Fibroblast of mammary gland (primary cell): Measurements from ENCODE around the gene CCN2.
A peak's percentile ranks its signal among the peaks of the same experiment; 100 is the strongest.
"Not testable (repeated sequence)": the region's sequence is repeated elsewhere in the genome, so short reads cannot be mapped to it uniquely, and the experiment has no call there.

Experiments
- DNase-seq: peaks from one replicate; pipeline ENCODE4 v3.0.0-alpha.2; 2010; ENCODE audit warnings: low read depth
- H3K4me3 ChIP-seq: 2 replicates; pipeline ENCODE4 v1.5.1; 2011; ENCODE audit warnings: low read depth, mild to moderate bottlenecking, low read length, moderate library complexity; ENCODE audit not compliant: control insufficient read depth
- CTCF ChIP-seq: conservative IDR thresholded peaks from 2 replicates; pipeline ENCODE4 v1.5.1; 2011; ENCODE audit warnings: low read depth, low read length, inconsistent platforms; ENCODE audit not compliant: control insufficient read depth, insufficient read depth

Gene CCN2

GRCh38 chr6:131910219-131910589, 41.0 kb downstream of the CCN2 start:
- TF ChIP-seq CTCF: no peak
- no peak for DNase-seq
- no peak overlapping the region for H3K4me3 ChIP-seq

- H3K4me3 ChIP-seq: no peak overlapping the region
- TF ChIP-seq CTCF: peak; percentile 96
- DNase-seq: peak; percentile 76
These were observed 41.6 kb downstream of the CCN2 start for GRCh38 chr6:131909408-131910218.

- not testable (repeated sequence) for DNase-seq, H3K4me3 ChIP-seq
These were observed 42.4 kb downstream of the CCN2 start for GRCh38 chr6:131908787-131909186.

- DNase-seq: peak; percentile 49
- H3K4me3 ChIP-seq: not testable (repeated sequence)
These were observed 47.4 kb downstream of the CCN2 start for GRCh38 chr6:131903734-131904133.

GRCh38 chr6:131901326-131901873, 49.8 kb downstream of the CCN2 start:
- H3K4me3 ChIP-seq, DNase-seq: not testable (repeated sequence)

- TF ChIP-seq CTCF: no peak
- no peak overlapping the region for H3K4me3 ChIP-seq
- no peak for DNase-seq
These were observed 50.9 kb downstream of the CCN2 start for GRCh38 chr6:131900231-131900630.

GRCh38 chr6:131898718-131899117, 52.5 kb downstream of the CCN2 start:
- H3K4me3 ChIP-seq: no peak overlapping the region
- no peak for DNase-seq
- TF ChIP-seq CTCF: no peak
